ENCODE data around the gene GJE1. TPM values are rescaled to one million over a fixed set of nuclear protein-coding genes. Genes with fewer than 3 reads are reported as not detected.

The GJE1 gene
- total RNA-seq, 1 donor from 2014 or later: not detected

DNA sequence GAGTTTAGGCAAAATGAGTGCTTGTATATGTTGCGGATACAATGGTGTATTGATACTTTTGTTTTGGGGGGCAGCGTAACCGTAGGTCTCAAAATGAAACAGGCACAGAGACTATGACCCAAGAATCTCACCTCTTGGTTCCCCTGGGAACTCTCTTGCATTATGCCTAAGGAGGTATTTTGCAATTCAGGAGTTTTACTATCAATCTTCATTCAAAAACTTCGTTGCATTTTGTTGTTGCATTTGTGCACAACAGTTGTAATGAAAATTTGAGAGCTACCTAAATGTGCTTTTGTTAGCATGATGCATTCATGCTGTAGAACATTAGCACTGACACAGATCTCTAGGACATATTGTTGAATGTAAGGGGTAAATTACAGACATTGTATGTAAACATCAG, 32.5 kb downstream of the GJE1 start:
- Mint-ChIP-seq H3K4me1 (ENCODE audit: low read depth, unreplicated experiment) (peaks cover 18% of the 10 kb centered on the region), H3K36me3 (ENCODE audit: unreplicated experiment) (no peaks in the 10 kb centered on the region), H3K9me3 (ENCODE audit: unreplicated experiment) (no peaks in the 10 kb centered on the region), H3K27ac (ENCODE audit: unreplicated experiment) (no peak overlapping the region), H3K27me3 (ENCODE audit: unreplicated experiment) (no peaks in the 10 kb centered on the region), H3K4me3 (ENCODE audit: unreplicated experiment) (no peak overlapping the region)
- DNase-seq: no peak
- no peak for TF ChIP-seq CTCF (IDR thresholded peaks at IDR 0.05; ENCODE audit: partially characterized antibody, unreplicated experiment)

DNA sequence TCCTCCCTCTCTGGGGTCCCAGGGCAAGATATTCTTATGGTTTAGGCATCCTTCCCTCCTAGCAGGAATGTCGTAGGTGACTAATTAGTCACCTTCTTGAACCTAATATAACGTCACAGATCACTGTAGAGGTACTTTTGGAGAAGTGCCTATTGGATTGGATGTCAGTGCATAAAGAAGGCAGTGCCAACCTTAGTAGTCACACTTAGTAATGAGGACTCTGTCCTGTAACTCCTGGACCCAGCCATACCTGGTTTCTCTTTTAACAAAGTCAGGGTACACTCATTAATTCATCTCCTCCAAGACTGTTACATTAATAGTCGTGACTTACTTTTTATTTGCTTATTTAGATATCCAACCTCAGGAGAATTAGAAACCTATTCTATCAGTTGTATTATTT, 34.3 kb downstream of the GJE1 start:
- Mint-ChIP-seq H3K27ac (ENCODE audit: unreplicated experiment) (no peak overlapping the region), H3K36me3 (ENCODE audit: unreplicated experiment) (no peaks in the 10 kb centered on the region), H3K27me3 (ENCODE audit: unreplicated experiment) (no peaks in the 10 kb centered on the region), H3K9me3 (ENCODE audit: unreplicated experiment) (no peaks in the 10 kb centered on the region), H3K4me1 (ENCODE audit: low read depth, unreplicated experiment) (peaks cover 15% of the 10 kb centered on the region), H3K4me3 (ENCODE audit: unreplicated experiment) (no peak overlapping the region)
- no peak for TF ChIP-seq CTCF (IDR thresholded peaks at IDR 0.05; ENCODE audit: partially characterized antibody, unreplicated experiment)
- DNase-seq: no peak

- DNase-seq: no peak
- Mint-ChIP-seq H3K4me1 (ENCODE audit: low read depth, unreplicated experiment) (peaks cover 12% of the 10 kb centered on the region), H3K4me3 (ENCODE audit: unreplicated experiment) (no peak overlapping the region), H3K27me3 (ENCODE audit: unreplicated experiment) (no peaks in the 10 kb centered on the region), H3K27ac (ENCODE audit: unreplicated experiment) (no peak overlapping the region), H3K9me3 (ENCODE audit: unreplicated experiment) (no peaks in the 10 kb centered on the region), H3K36me3 (ENCODE audit: unreplicated experiment) (no peaks in the 10 kb centered on the region)
- no peak for TF ChIP-seq CTCF (IDR thresholded peaks at IDR 0.05; ENCODE audit: partially characterized antibody, unreplicated experiment)
Measured at GRCh38 chr6:142167486-142167885, 34.8 kb downstream of the GJE1 start.

DNA sequence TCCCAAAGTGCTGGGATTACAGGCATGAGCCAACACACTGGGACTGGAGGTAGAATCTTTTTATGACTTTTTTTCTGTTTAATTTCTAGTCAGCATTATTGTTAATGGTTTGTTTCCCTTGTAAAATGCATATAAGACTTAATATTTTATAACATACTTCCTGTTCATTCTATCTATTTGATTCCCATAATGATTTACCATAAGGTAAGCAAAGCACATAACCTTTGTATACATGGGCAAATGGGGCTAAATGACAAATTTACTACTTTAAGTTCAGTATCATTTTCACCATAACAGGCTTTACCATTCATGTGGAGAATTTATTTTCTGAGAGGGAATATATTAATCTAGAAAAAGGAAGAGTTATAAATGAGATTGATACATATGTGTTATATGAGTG, 38.6 kb downstream of the GJE1 start:
- no peaks in the 10 kb centered on the region for H3K4me1 Mint-ChIP-seq (ENCODE audit: low read depth, unreplicated experiment)
- H3K27ac Mint-ChIP-seq (ENCODE audit: unreplicated experiment): no peak overlapping the region
- TF ChIP-seq CTCF (IDR thresholded peaks at IDR 0.05; ENCODE audit: partially characterized antibody, unreplicated experiment): no peak
- no peak overlapping the region for H3K4me3 Mint-ChIP-seq (ENCODE audit: unreplicated experiment)
- H3K36me3 Mint-ChIP-seq (ENCODE audit: unreplicated experiment): no peaks in the 10 kb centered on the region
- no peaks in the 10 kb centered on the region for H3K27me3 Mint-ChIP-seq (ENCODE audit: unreplicated experiment)
- no peaks in the 10 kb centered on the region for H3K9me3 Mint-ChIP-seq (ENCODE audit: unreplicated experiment)
- DNase-seq: no peak

DNA sequence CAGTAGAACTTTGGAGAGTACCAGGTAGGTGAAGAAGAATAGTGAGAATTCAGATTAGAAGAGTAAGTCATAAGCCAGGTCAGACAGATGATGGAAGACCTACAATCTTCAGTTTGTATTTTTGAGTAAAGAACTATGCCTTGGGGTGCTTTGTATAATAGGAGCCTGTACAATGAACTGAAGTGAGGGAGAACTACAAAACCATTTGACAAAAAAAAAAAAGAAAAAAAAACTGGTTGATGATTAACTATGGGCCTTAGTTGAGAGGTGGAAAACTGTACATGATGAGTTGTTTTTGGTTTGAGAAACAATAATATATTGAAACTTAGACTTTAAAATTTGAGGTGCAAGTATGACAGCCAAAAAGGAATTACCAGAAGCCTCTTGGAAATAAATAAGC, 40.0 kb downstream of the GJE1 start:
- no peak for TF ChIP-seq CTCF (IDR thresholded peaks at IDR 0.05; ENCODE audit: partially characterized antibody, unreplicated experiment)
- H3K4me1 Mint-ChIP-seq (ENCODE audit: low read depth, unreplicated experiment): no peaks in the 10 kb centered on the region
- H3K4me3 Mint-ChIP-seq (ENCODE audit: unreplicated experiment): no peak overlapping the region
- no peaks in the 10 kb centered on the region for H3K36me3 Mint-ChIP-seq (ENCODE audit: unreplicated experiment)
- no peak for DNase-seq
- H3K9me3 Mint-ChIP-seq (ENCODE audit: unreplicated experiment): no peaks in the 10 kb centered on the region
- H3K27me3 Mint-ChIP-seq (ENCODE audit: unreplicated experiment): no peaks in the 10 kb centered on the region
- no peak overlapping the region for H3K27ac Mint-ChIP-seq (ENCODE audit: unreplicated experiment)
